ENCODE results near the gene PRPF19.

GRCh38 chr11:60923326-60923725 lies 16.9 kb upstream of the PRPF19 start:
- TF ChIP-seq, protein P1, sequence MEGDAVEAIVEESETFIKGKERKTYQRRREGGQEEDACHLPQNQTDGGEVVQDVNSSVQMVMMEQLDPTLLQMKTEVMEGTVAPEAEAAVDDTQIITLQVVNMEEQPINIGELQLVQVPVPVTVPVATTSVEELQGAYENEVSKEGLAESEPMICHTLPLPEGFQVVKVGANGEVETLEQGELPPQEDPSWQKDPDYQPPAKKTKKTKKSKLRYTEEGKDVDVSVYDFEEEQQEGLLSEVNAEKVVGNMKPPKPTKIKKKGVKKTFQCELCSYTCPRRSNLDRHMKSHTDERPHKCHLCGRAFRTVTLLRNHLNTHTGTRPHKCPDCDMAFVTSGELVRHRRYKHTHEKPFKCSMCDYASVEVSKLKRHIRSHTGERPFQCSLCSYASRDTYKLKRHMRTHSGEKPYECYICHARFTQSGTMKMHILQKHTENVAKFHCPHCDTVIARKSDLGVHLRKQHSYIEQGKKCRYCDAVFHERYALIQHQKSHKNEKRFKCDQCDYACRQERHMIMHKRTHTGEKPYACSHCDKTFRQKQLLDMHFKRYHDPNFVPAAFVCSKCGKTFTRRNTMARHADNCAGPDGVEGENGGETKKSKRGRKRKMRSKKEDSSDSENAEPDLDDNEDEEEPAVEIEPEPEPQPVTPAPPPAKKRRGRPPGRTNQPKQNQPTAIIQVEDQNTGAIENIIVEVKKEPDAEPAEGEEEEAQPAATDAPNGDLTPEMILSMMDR (IDR thresholded peaks at IDR 0.05) = no peak
- no peak for TF ChIP-seq EZH2 (IDR thresholded peaks at IDR 0.05)

Measured in neural progenitor cell (in vitro differentiated cells).